GM19324 (cell line): ENCODE data around the gene DPYSL4.

ENCODE experiments used
- ATAC-seq: cut with Tn5 transposase; IDR thresholded peaks from one replicate; pipeline ENCODE4 v1.9.1; 2021; ENCODE audit warnings: mild to moderate bottlenecking, moderate library complexity; ENCODE audit not compliant: unreplicated experiment, low FRiP score

DPYSL4 gene

GRCh38 chr10:132175907-132176581 lies 10.7 kb upstream of the DPYSL4 start:
- no peak for ATAC-seq

DNA sequence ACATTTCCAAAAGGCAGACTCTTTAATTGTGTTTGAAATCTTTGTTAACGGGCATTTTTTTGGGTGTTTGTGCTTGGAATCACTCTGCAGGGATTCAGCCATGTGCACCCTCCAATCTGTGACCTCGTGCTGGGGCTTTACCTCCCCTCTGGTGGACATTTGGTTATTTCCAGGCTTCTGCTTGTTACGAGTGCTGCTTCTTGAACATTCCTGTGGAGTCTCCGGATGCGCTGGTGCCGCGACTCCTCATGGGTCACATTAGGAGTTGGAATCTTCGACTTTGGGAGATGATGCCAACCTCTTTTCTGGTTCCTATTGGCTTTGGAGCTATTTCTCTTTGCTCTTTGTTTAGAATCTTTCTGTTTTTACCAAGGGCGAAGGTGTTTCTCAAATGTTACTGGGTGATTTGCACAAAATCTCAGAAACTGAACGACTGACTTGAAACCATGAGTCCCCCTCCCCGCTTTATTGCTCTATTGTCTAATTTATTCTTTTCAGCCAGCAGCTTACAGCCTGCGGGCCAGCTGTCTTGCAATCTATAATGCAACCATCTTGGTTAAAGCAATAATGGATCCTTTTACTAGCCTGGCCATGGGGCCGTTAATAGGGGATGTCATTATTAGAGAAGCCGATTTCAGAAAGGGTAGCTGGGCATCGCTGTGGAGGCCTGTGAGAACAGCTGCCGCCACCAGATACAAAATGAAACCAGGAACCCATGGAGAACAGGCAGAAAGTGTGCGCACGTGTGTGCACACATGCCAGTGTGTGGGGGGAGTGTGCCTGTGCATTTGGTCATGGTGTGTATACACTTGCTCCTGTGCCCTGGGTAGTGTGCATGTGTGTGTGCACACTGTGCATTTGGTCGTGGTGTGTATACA lies 9.9 kb upstream of the DPYSL4 start:
- no peak for ATAC-seq

DNA sequence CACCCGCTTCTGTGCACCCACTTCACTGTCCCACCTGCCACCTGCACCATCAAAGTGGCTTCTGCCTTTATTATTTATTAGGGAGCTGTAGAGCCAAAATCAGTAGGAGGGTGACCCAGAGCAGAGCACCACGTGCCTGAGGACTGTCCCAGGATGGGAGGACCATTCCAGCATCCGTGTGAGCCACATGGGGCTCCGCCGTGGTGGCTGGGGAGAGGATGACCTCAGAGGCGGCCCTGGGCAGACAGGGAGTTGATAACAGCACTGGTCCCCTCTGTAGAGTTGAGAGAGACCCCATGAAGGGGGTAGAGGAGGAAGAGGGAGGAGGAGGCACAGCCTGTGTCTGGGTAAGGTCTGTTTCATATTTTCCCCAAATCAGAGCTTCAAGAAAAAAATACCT lies 8.7 kb upstream of the DPYSL4 start:
- ATAC-seq, result no peak

DNA sequence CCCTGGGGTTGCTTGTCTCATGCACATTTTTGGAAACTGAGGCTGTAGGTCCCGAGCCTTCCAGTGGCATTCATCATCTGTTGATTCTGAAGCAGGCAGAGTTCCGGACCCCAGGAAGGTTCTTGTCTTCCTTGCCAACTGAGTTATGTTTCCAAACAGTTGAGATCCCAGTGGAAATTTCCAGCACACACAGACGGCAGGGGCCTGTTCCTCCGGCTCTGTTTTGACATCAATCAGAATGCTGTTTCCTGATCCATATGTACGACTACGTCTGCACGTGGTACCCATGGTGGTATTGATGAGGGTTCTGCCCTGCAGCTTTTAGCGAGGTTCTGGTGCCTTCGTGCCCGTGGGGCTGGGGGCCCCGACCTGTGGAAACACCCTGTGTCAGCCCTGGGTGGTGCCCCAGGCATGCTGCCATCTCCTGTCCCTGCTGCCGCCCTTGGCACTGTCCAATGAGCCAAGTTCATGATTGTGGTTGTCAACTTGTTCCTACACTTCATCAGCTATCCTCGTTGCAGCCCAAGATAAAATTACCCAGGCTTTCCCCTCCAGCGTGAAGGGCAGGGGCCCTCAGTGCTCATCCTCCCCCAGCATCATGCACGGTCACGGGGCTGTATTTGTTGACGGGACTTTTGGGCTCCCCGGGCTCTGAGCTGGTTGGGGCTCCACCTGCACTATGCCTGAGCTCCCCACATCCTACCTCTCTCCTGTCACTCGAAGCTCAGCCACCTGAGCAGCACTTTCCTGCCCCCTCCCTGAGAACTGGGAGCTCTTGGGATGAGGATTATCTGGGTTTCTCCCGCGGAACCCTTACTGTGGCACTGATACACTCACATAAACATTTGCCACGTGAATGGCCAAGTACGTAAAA lies 7.8 kb upstream of the DPYSL4 start:
- no peak for ATAC-seq

- ATAC-seq, result no peak
Measured at GRCh38 chr10:132179551-132180392, 7.0 kb upstream of the DPYSL4 start.

DNA sequence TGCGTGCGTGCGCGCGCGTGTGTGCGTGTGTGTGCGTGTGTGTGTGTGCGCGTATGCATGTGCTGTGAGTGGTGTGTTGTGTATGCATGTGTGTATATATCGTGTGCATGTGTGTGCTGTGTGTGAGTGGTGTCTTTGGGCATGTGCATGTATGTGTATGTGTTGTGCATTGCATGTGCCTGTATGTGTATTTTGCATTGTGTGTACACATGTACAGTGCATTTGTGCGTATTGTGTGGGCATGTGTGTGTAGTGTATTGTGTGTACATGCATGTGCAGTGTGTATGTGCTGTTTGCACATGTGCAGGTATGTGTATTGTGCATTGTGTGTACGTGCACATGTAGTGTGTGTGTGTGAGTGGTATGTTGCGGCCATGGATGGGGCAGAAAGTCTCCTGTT lies 6.0 kb upstream of the DPYSL4 start:
- ATAC-seq, result no peak

GRCh38 chr10:132181691-132182425 lies 4.9 kb upstream of the DPYSL4 start:
- no peak for ATAC-seq

DNA sequence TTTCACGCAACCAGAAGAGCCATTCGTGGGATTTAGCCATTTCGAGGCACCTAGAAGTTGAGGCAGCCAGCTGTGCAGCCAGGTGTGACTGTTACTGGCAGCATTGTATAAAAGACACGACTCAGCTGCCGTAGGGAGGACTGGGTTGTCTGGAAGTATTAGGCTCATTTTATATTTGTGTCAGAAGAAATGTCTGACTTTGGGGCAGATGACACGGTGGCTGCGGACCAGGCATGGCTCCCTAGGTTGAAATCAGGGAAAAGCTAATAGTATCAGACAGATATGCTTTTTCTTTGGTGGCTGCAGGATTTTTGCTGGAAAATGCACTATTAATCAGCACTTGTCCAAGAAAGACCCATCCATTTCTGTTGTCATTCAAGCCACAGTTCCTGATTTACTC lies 4.2 kb upstream of the DPYSL4 start:
- no peak for ATAC-seq

- no peak for ATAC-seq
Measured at GRCh38 chr10:132183046-132183445, 3.7 kb upstream of the DPYSL4 start.

DNA sequence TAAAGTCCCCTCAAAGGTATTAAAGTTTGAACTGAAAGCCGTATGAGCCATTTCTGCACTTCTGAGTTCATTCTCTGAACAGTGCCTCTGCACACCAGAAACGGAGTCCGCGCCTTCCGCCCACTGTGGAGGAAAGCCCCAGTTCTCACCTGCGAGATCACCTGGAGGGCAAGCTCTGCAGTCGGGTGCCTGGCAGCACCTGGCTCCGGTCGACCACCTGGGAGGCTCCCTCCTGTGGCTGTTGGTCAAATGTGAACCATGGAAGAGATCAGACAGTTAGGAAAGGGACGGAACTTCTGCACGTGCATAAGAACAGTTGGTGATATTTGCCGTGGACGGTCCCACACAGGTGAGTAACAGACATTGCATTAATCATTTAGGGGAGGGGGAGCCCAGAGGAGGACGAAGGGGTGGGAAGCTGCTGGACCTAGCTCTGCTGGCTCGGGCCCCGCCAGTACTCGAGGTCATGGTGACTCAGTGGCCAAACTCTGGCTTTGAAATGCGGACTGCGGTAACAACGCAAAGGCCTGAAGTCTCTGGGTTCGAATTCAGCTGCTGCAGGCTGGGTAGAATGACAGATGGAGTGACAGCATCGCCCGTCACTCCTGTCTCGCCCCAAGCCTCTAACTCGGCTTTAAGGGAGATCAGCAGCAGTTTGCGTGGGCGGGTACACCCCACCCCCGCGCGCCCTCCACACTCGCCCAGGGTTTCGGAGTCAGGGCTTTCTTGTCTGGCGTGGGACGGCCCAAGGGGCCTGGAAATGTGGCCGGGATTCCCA lies 1.7 kb upstream of the DPYSL4 start:
- no peak for ATAC-seq

DNA sequence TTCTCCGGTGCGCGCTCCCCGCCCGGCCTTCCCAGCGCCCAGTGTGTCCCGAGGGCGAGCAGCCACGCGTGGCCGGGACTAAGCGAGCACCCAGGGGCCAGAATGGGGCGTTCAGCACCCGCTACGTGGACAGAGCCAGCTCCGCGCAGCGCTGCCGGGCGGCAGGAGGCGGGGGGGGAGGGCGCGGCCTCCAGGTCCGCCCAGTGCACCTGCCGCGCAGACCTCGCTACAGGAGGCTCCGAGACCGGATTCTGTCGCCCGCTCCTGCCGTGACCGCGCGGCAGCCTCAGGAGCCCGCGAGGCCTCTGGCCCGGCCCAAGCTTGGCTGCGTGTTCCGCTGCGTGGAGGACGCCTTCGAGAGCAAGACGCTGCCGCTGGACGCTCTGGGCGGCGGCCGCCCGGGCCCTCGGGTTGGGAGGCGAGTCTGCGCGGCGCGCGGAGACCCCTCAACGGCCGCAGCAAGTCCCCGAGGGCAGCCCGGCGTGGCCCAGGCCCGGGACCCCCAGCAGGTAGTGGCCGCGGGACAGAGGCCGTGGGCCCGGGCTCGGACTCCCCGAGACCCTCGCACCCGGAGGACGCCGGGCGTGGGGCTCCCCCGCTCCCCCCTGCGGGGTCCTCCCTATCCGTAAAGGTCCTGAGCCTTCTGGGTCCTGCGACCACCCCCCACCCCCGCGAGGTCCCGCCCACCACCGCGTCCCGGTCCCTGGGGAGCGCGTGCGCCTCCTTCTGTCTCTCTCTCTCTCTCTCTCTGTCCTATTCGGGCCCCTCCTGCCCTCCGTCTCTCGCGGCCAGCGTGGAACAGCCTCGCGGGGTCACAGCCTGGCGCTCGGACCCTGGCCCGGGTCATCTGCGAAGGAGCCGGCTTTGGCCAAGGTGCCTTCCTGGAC lies 904 bp upstream of the DPYSL4 start:
- ATAC-seq, result no peak

DNA sequence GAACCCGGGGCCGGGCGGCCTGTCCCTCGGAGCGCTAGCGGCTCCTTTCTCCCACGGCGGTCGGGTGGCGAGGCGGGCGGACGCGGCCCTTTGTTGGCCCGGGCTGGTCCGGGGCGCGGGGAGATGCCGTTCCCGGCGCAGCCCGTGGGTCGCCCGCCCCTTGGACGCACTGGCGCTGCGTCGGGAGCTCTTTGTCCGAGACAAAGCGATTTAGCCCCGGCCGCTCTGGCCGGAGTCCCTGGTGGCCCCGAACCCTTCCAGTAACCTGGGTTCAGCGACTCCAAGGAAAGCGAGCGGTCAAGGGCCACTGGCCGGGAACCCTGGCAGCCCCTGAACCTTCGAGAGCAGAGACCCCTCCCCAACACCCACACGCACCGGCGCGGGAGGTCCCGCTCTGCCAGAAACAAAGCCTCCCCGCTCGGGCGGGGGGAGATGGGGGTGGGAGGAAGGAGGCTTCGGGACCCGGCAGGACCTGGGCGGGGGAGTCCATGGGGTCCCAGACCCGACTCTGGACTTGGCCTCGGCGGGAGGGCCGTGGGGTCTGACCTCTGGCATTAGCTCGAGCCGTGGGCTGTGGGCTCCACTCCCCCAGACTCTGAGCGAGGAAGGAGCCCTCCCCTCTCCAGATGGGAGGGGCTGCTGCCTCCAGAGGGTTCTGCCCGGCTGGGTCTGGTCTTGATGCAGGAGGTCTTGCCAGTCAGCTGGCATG lies 836 bp downstream of the DPYSL4 start:
- no peak for ATAC-seq

DNA sequence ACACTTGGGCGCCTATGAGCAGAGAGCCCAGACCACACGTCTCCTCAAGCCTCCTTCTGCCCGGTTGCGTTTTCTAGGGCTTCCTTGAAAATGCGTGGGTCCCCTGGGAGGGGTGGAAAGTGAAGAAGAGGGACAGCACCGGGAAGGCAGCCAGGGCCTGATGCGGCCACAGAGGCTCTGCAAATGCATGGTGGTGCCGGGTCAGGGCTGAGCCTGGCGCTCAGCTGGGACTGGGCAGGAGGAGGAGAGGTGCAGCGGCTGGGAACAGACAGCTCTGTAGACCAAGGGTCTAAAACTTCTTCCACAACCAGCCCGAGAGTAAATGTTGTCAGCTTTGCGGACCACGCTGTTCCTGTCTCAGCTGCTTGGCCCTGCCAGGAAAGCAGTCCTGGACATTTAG lies 1.6 kb downstream of the DPYSL4 start:
- ATAC-seq, result no peak

- no peak for ATAC-seq
Measured at GRCh38 chr10:132189016-132189415, 2.3 kb downstream of the DPYSL4 start.

GRCh38 chr10:132189810-132190422 lies 3.2 kb downstream of the DPYSL4 start:
- ATAC-seq, result no peak

DNA sequence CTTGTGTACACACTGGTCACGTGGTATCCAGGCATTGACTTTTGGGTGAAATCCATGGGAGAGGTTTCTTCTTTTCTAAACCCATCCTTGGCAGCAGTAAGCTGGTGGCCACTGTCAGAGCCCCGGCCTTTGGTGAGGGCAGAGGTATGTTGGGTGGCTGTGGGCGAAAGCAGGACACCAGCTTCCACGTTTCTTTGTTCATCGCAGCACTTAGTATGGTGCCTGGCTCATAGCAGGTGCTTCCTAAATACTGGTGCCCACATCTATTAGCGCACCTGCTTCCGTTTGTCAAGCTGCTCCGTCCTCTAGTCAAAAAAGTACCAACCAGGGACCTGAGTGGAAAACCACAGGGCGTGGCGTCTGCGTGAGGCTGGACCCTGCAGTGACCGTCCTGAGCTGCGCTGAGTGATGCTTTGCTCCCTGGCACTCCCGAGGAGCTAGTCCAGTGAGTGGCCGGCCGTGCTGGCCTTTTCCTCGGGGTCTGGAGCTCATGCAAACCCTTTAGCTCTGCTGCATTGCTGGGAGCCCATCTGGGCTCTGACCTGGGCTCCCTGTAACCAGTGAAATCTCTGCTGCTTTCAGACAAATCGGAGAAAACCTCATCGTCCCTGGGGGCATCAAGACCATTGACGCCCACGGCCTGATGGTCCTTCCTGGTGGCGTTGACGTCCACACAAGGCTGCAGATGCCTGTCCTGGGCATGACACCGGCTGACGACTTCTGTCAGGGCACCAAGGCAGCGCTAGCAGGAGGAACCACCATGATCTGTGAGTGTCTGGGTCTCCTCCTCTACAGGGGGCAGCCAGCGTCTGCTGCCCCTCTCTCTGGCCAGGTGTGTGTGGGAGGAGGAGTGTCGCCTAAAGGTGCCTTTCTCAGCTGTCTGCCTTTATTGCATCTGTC lies 5.6 kb downstream of the DPYSL4 start:
- no peak for ATAC-seq
